ENCODE results near the gene RNPS1. TPM values are rescaled to one million over a fixed set of nuclear protein-coding genes. Genes with fewer than 3 reads are reported as not detected.

Gene RNPS1
- total RNA-seq: 100 to 1,000 TPM; 162 to 165 TPM
- 100 to 1,000 TPM; 197 to 289 (median 228) TPM for polyA plus RNA-seq
- total RNA-seq: 111 to 261 (median 156) reads per million in 6 experiments

- Mint-ChIP-seq H3K27ac (peak within 1 kb of the TSS; percentile 94 to 99 (median 98)), H3K4me3 (peak within 1 kb of the TSS; percentile 92 to 99 (median 96)), H3K36me3 (peaks cover 0 to 31% (median 0%) of the 10 kb centered on the region in 3 donors), H3K9me3 (no peaks in the 10 kb centered on the region), H3K27me3 (no peaks in the 10 kb centered on the region), H3K4me1 (peaks cover 22 to 51% (median 42%) of the 10 kb centered on the region in 4 donors)
- ATAC-seq (peak; percentile 80 to 85), DNase-seq (peak; percentile 91 to 99 (median 96))
- POLR2A ChIA-PET: interaction anchor here (0.7 to 3.1 kb wide), 8 partner anchors 14 to 485 kb away, joined by 3 to 31 read pairs (median 6); partner anchors contain the start of genes ABCA3, ECI1, NUBP2 and PGP
Measured at GRCh38 chr16:2267913-2268666, at the start of gene RNPS1. TSS of gene RNPS1 (minus strand) at chr16:2268126. CDS start at chr16:2264643, 3,483 bp downstream.

- H3K4me3 Mint-ChIP-seq: no peak overlapping the region
- POLR2A ChIA-PET: no interaction called here
- peaks cover 0 to 15% (median 3%) of the 10 kb centered on the region in 3 donors for H3K36me3 Mint-ChIP-seq
Measured at GRCh38 chr16:2317231-2318020, 49.5 kb upstream of the RNPS1 start.

GRCh38 chr16:2308089-2308962, 40.4 kb upstream of the RNPS1 start:
- POLR2A ChIA-PET: no interaction called here
- Mint-ChIP-seq H3K4me3 (no peak overlapping the region), H3K36me3 (peaks cover 0 to 2% (median 0%) of the 10 kb centered on the region in 3 donors), H3K4me1 (no peaks in the 10 kb centered on the region), H3K27ac (peak overlapping the region in 1 of 10 donors; percentile 80), H3K27me3 (no peaks in the 10 kb centered on the region), H3K9me3 (no peaks in the 10 kb centered on the region)
- no peak for ATAC-seq
- no peak for DNase-seq

More at GRCh38 chr16:2317231-2318020, 49.5 kb upstream of the RNPS1 start:
- Mint-ChIP-seq H3K9me3 (no peaks in the 10 kb centered on the region), H3K4me1 (no peaks in the 10 kb centered on the region), H3K27ac (no peak overlapping the region), H3K27me3 (no peaks in the 10 kb centered on the region)
- ATAC-seq: no peak
- no peak for DNase-seq

- Mint-ChIP-seq H3K9me3 (no peaks in the 10 kb centered on the region), H3K36me3 (no peaks in the 10 kb centered on the region), H3K27ac (no peak overlapping the region), H3K27me3 (no peaks in the 10 kb centered on the region), H3K4me3 (no peak overlapping the region), H3K4me1 (peaks cover 0 to 6% (median 5%) of the 10 kb centered on the region in 4 donors)
- POLR2A ChIA-PET: no interaction called here
- ATAC-seq (no peak), DNase-seq (no peak)
Measured at GRCh38 chr16:2299915-2300192, 31.9 kb upstream of the RNPS1 start.

GRCh38 chr16:2299121-2299914, 31.4 kb upstream of the RNPS1 start:
- H3K9me3 Mint-ChIP-seq: no peaks in the 10 kb centered on the region
- no peak overlapping the region for H3K4me3 Mint-ChIP-seq
- ATAC-seq (no peak), DNase-seq (no peak)
- peaks cover 0 to under 1% (median 0%) of the 10 kb centered on the region in 3 donors for H3K36me3 Mint-ChIP-seq
- POLR2A ChIA-PET: no interaction called here
- H3K27me3 Mint-ChIP-seq: no peaks in the 10 kb centered on the region
- no peak overlapping the region for H3K27ac Mint-ChIP-seq
- peaks cover 0 to 6% (median 5%) of the 10 kb centered on the region in 4 donors for H3K4me1 Mint-ChIP-seq

- no peak for DNase-seq
- no peak overlapping the region for H3K27ac Mint-ChIP-seq
- no peaks in the 10 kb centered on the region for H3K27me3 Mint-ChIP-seq
- H3K9me3 Mint-ChIP-seq: no peaks in the 10 kb centered on the region
- no peak for ATAC-seq
- no peak overlapping the region for H3K4me3 Mint-ChIP-seq
- H3K36me3 Mint-ChIP-seq: peaks cover 0 to 3% (median 0%) of the 10 kb centered on the region in 3 donors
- peaks cover 0 to 6% (median 5%) of the 10 kb centered on the region in 4 donors for H3K4me1 Mint-ChIP-seq
- POLR2A ChIA-PET: no interaction called here
Measured at GRCh38 chr16:2298621-2299020, 30.7 kb upstream of the RNPS1 start.

GRCh38 chr16:2297506-2297860, 29.6 kb upstream of the RNPS1 start:
- Mint-ChIP-seq H3K4me3 (no peak overlapping the region), H3K36me3 (peaks cover 0 to 7% (median 0%) of the 10 kb centered on the region in 3 donors), H3K4me1 (peaks cover 0 to 6% (median 5%) of the 10 kb centered on the region in 4 donors), H3K27ac (no peak overlapping the region), H3K27me3 (no peaks in the 10 kb centered on the region), H3K9me3 (no peaks in the 10 kb centered on the region)
- ATAC-seq (no peak), DNase-seq (no peak)
- POLR2A ChIA-PET: no interaction called here

GRCh38 chr16:2296661-2297505, 29.0 kb upstream of the RNPS1 start:
- Mint-ChIP-seq H3K9me3 (no peaks in the 10 kb centered on the region), H3K27ac (peak overlapping the region in 2 of 10 donors; percentile 24 to 43), H3K27me3 (no peaks in the 10 kb centered on the region), H3K4me3 (no peak overlapping the region), H3K4me1 (peaks cover 0 to 6% (median 5%) of the 10 kb centered on the region in 4 donors), H3K36me3 (peaks cover 0 to 11% (median 0%) of the 10 kb centered on the region in 3 donors)
- POLR2A ChIA-PET: no interaction called here
- no peak for DNase-seq
- no peak for ATAC-seq

- no peak overlapping the region for H3K4me3 Mint-ChIP-seq
Measured at GRCh38 chr16:2295056-2295798, 27.3 kb upstream of the RNPS1 start.

GRCh38 chr16:2292221-2292620, 24.3 kb upstream of the RNPS1 start:
- H3K27me3 Mint-ChIP-seq: no peaks in the 10 kb centered on the region
- H3K4me1 Mint-ChIP-seq: peaks cover 0 to 6% (median 4%) of the 10 kb centered on the region in 4 donors
- no peak overlapping the region for H3K27ac Mint-ChIP-seq
- no peak overlapping the region for H3K4me3 Mint-ChIP-seq
- ATAC-seq: no peak
- peaks cover 0 to 16% (median 0%) of the 10 kb centered on the region in 3 donors for H3K36me3 Mint-ChIP-seq
- no peak for DNase-seq
- POLR2A ChIA-PET: no interaction called here
- no peaks in the 10 kb centered on the region for H3K9me3 Mint-ChIP-seq

More at GRCh38 chr16:2295056-2295798, 27.3 kb upstream of the RNPS1 start:
- Mint-ChIP-seq H3K27ac (no peak overlapping the region), H3K36me3 (peaks cover 0 to 16% (median 0%) of the 10 kb centered on the region in 3 donors), H3K27me3 (no peaks in the 10 kb centered on the region), H3K4me1 (peaks cover 0 to 6% (median 5%) of the 10 kb centered on the region in 4 donors), H3K9me3 (no peaks in the 10 kb centered on the region)
- ATAC-seq (no peak), DNase-seq (no peak)
- POLR2A ChIA-PET: no interaction called here

- POLR2A ChIA-PET: no interaction called here
- Mint-ChIP-seq H3K9me3 (no peaks in the 10 kb centered on the region), H3K36me3 (peaks cover 0 to 15% (median 0%) of the 10 kb centered on the region in 3 donors)
Measured at GRCh38 chr16:2289282-2289681, 21.4 kb upstream of the RNPS1 start.

More at GRCh38 chr16:2289282-2289681, 21.4 kb upstream of the RNPS1 start:
- Mint-ChIP-seq H3K27me3 (no peaks in the 10 kb centered on the region), H3K4me3 (no peak overlapping the region), H3K4me1 (no peaks in the 10 kb centered on the region), H3K27ac (no peak overlapping the region)
- no peak for DNase-seq
- ATAC-seq: no peak
